H1 (cell line): ENCODE results near the gene SLC48A1. TPM values are rescaled to one million over a fixed set of nuclear protein-coding genes. Genes with fewer than 3 reads are reported as not detected.

ENCODE experiments used
- CHD7 ChIP-seq: fragments of 300-600 bp; sonication (generic); IDR thresholded peaks from 2 replicates; pipeline ENCODE4 v1.7.1; 2012; ENCODE audit warnings: low read length, moderate library complexity, mild to moderate bottlenecking, inconsistent platforms; ENCODE audit not compliant: insufficient replicate concordance
- KDM5A ChIP-seq: fragments of 200-600 bp; IDR thresholded peaks from 2 replicates; pipeline ENCODE4 v1.7.1; 2012; ENCODE audit warnings: mild to moderate bottlenecking, low read length, inconsistent platforms, mixed read lengths
- MAFK ChIP-seq: IDR thresholded peaks from 2 replicates; pipeline ENCODE4 v1.6.1; 2012; ENCODE audit warnings: low read depth, mild to moderate bottlenecking, improper control_type of control experiment, low read length
- NRF1 ChIP-seq: IDR thresholded peaks from 2 replicates; pipeline ENCODE4 v1.6.1; 2011; ENCODE audit warnings: mild to moderate bottlenecking, low read depth, low read length, improper control_type of control experiment
- PHF8 ChIP-seq: fragments of 200-600 bp; sonication (generic); conservative IDR thresholded peaks from 2 replicates; pipeline ENCODE4 v1.7.1; 2012; ENCODE audit warnings: low read depth, mild to moderate bottlenecking, inconsistent platforms, low read length, moderate library complexity
- RBBP5 ChIP-seq: IDR thresholded peaks from 2 replicates; pipeline ENCODE4 v1.7.1; 2012; ENCODE audit warnings: low read depth, mild to moderate bottlenecking, inconsistent platforms, low read length, moderate library complexity, borderline replicate concordance
- polyA plus RNA-seq, 7 experiments: library from polyadenylated mRNA; depleted of rRNA in 3 of 7; stranded (reverse) in 5 of 7; unstranded in 2 of 7; fragments of >200 nt in 5 of 7; fragments of 200-250 nt in 2 of 7; gene quantifications; 1 replicate in 5 of 7; 2 replicates in 1 of 7; 4 replicates in 1 of 7; pipeline versions ENCODE4 v1.2.1 to v1.2.3, GENCODE V29; 2011 to 2013; ENCODE audit warnings: missing spikeins in 2 of 7, mixed read lengths in 2 of 7
- total RNA-seq: library from RNA; stranded (reverse); fragmentation: NEBNext Ultra II Directional; extraction: Animal tissue kit (Norgen Biotek cat#: 25700); gene quantifications from 2 replicates; pipeline ENCODE4 v1.2.1, GENCODE V29; 2021

Gene SLC48A1
- total and polyA plus RNA-seq, 2 of the 8 experiments (the other 6 are each of a cell fraction or from before 2014, with no cell fraction given), result 9.5 to 14.1 TPM

- TF ChIP-seq CHD7, result no peak
- TF ChIP-seq MAFK, result no peak
- no peak for TF ChIP-seq NRF1
- TF ChIP-seq RBBP5, result no peak
- no peak for TF ChIP-seq KDM5A
- TF ChIP-seq PHF8, result no peak
Observed at GRCh38 chr12:47797441-47797840, 24.4 kb downstream of the SLC48A1 start (continued).
